SU-DHL-6 (cell line): Measurements from ENCODE around the gene SH3RF3.
"Not testable (repeated sequence)": the region's sequence is repeated elsewhere in the genome, so short reads cannot be mapped to it uniquely, and the experiment has no call there.

Experiments
- H2AFZ ChIP-seq: fragments of 200-600 bp; sonication (generic); 2 replicates; pipeline ENCODE4 v1.6.1; 2014; ENCODE audit warnings: low read depth, mild to moderate bottlenecking, moderate library complexity, mixed read lengths, antibody characterized with exemption, low read length; ENCODE audit not compliant: severe bottlenecking
- H3F3A ChIP-seq: fragments of 200-600 bp; shearing (Covaris generic); 2 replicates; pipeline ENCODE4 v1.6.0; 2016; ENCODE audit warnings: antibody characterized with exemption, mild to moderate bottlenecking; ENCODE audit not compliant: insufficient read depth
- H3K27ac ChIP-seq: fragments of 200-600 bp; sonication (generic); 2 replicates; pipeline ENCODE4 v1.5.1; 2016; ENCODE audit warnings: low read depth, mild to moderate bottlenecking, low read length, moderate library complexity, mixed read lengths
- H3K27me3 ChIP-seq: fragments of 200-600 bp; sonication (generic), shearing (Covaris generic); 2 replicates; pipeline ENCODE4 v1.6.0; 2014; ENCODE audit warnings: mild to moderate bottlenecking, low read length
- H3K36me3 ChIP-seq: fragments of 200-600 bp; sonication (generic); 2 replicates; pipeline ENCODE4 v1.6.1; 2014; ENCODE audit warnings: mild to moderate bottlenecking, low read length, mixed read lengths
- H3K4me2 ChIP-seq: fragments of 300-600, 200-600 bp; shearing (Covaris generic), sonication (generic); 2 replicates; pipeline ENCODE4 v1.6.0; 2014; ENCODE audit warnings: low read length, low read depth, mild to moderate bottlenecking; ENCODE audit not compliant: poor library complexity, severe bottlenecking
- H3K4me3 ChIP-seq: fragments of 200-600 bp; sonication (generic); 2 replicates; pipeline ENCODE4 v1.5.1; 2014; ENCODE audit warnings: antibody characterized with exemption, low read length, mild to moderate bottlenecking, mixed read lengths; ENCODE audit not compliant: insufficient read depth, poor library complexity, severe bottlenecking
- H3K79me2 ChIP-seq: fragments of 200-600 bp; sonication (generic); 2 replicates; pipeline ENCODE4 v1.6.1; 2014; ENCODE audit warnings: mild to moderate bottlenecking, low read length, moderate library complexity; ENCODE audit not compliant: insufficient read depth
- H3K9ac ChIP-seq: fragments of 200-600 bp; sonication (generic); 2 replicates; pipeline ENCODE4 v1.7.0; 2014; ENCODE audit warnings: mild to moderate bottlenecking, low read length
- H3K9me2 ChIP-seq: fragments of 200-600 bp; sonication (generic); replicated peaks from 2 replicates; pipeline ENCODE4 v1.6.1; 2014; ENCODE audit warnings: low read length; ENCODE audit not compliant: insufficient read depth
- H3K9me3 ChIP-seq: fragments of 200-600 bp; sonication (generic); 2 replicates; pipeline ENCODE4 v1.6.1; 2014; ENCODE audit warnings: low read length, mixed read lengths; ENCODE audit not compliant: insufficient read depth
- H4K20me1 ChIP-seq: fragments of 200-600 bp; sonication (generic); 2 replicates; pipeline ENCODE4 v1.6.1; 2014; ENCODE audit warnings: low read depth, mild to moderate bottlenecking, antibody characterized with exemption, low read length, moderate library complexity, mixed read lengths
- EZH2phosphoT487 ChIP-seq: fragments of 200-600 bp; sonication (generic), shearing (Covaris generic); conservative IDR thresholded peaks from 2 replicates; pipeline ENCODE4 v1.6.1; 2018; ENCODE audit warnings: mild to moderate bottlenecking, antibody characterized with exemption, low read length, moderate library complexity, mixed read lengths
- TF ChIP-seq, protein P1 (sequence below): fragments of 200-600 bp; sonication (generic); IDR thresholded peaks from one replicate; pipeline ENCODE4 v1.5.1; 2017; ENCODE audit warnings: antibody characterized with exemption, mild to moderate bottlenecking, low read length, moderate library complexity; ENCODE audit not compliant: insufficient read depth, poor library complexity, severe bottlenecking

Gene SH3RF3

DNA sequence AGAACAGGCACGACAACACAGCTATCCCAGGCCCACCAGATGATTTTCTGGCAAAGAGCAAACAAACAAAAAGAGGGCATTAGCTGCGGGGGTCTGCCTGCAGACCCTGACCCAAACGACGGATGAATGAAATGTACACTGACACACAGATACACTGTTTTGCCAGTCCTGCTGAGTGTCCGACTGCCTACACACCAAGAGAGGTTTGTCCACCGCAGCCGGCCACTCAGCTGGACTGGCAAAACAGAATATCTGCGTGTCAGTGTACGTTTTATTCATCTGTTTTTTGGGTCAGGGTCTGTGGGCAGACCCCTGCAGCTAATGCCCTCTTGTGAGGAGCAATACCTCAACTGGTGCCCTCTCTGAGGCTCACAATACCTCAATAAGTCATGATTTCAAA, 10.7 kb upstream of the SH3RF3 start:
- Histone ChIP-seq H3K4me3 (no peak overlapping the region), H3K27me3 (no peaks in the 10 kb centered on the region), H3K79me2 (no peaks in the 10 kb centered on the region), H3F3A (no peaks in the 10 kb centered on the region), H2AFZ (no peak overlapping the region), H3K4me2 (no peak overlapping the region), H3K36me3 (no peaks in the 10 kb centered on the region), H3K9ac (no peak overlapping the region), H3K9me2 (no peaks in the 10 kb centered on the region), H3K9me3 (no peaks in the 10 kb centered on the region), H3K27ac (no peak overlapping the region), H4K20me1 (no peaks in the 10 kb centered on the region)
- TF ChIP-seq, protein P1, sequence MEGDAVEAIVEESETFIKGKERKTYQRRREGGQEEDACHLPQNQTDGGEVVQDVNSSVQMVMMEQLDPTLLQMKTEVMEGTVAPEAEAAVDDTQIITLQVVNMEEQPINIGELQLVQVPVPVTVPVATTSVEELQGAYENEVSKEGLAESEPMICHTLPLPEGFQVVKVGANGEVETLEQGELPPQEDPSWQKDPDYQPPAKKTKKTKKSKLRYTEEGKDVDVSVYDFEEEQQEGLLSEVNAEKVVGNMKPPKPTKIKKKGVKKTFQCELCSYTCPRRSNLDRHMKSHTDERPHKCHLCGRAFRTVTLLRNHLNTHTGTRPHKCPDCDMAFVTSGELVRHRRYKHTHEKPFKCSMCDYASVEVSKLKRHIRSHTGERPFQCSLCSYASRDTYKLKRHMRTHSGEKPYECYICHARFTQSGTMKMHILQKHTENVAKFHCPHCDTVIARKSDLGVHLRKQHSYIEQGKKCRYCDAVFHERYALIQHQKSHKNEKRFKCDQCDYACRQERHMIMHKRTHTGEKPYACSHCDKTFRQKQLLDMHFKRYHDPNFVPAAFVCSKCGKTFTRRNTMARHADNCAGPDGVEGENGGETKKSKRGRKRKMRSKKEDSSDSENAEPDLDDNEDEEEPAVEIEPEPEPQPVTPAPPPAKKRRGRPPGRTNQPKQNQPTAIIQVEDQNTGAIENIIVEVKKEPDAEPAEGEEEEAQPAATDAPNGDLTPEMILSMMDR = no peak
- TF ChIP-seq EZH2phosphoT487 = no peak

DNA sequence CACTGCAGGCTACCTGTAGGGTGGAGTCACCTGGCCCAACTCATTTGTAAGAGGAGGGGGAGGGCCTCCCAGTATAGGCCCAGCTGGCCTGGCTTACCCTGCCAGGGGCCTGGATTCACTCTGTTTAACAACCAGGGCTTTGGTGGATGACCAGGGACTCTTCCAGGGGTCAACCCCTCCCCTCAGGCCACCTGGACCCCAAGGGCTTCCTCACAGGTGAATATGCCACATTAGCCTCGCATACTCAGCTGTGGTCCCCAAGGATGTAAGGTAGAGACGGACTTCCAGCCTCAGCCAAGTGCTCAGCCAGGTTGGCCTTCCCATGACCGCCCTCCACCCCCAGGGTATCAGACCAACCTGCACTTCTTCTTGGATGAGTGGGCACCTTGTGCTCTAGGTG, 8.8 kb upstream of the SH3RF3 start:
- no peaks in the 10 kb centered on the region for H3F3A ChIP-seq
- H3K27me3 ChIP-seq = no peaks in the 10 kb centered on the region
- H3K9me3 ChIP-seq = no peaks in the 10 kb centered on the region
- no peak overlapping the region for H3K9ac ChIP-seq
- no peaks in the 10 kb centered on the region for H3K9me2 ChIP-seq
- no peak overlapping the region for H2AFZ ChIP-seq
- no peak overlapping the region for H3K4me3 ChIP-seq
- H3K79me2 ChIP-seq = no peaks in the 10 kb centered on the region
- H3K4me2 ChIP-seq = no peak overlapping the region
- TF ChIP-seq, protein P1 = no peak
- TF ChIP-seq EZH2phosphoT487 = no peak
- no peaks in the 10 kb centered on the region for H3K36me3 ChIP-seq
- H3K27ac ChIP-seq = no peak overlapping the region
- H4K20me1 ChIP-seq = no peaks in the 10 kb centered on the region

DNA sequence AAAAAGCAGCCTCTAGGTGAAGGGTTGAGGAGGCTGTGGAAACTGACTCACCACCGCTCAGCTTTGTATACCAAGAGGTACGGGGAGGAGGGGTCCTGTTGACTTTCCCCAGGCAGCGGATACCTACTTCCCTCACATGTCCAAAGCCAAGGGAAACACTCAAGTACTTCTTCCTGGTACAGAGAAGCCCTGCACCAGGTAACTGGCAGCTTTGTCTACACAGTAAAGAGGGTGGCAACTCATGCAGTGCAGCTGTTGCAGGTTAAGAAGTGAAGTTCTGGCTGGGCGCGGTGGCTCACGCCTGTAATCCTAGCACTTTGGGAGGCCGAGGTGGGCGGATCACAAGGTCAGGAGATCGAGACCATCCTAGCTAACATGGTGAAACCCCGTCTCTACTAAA, 8.3 kb upstream of the SH3RF3 start:
- H3K27ac ChIP-seq, H4K20me1 ChIP-seq, H3F3A ChIP-seq, H3K9me2 ChIP-seq, H3K79me2 ChIP-seq, H3K4me2 ChIP-seq, H3K36me3 ChIP-seq, H2AFZ ChIP-seq, H3K27me3 ChIP-seq, H3K4me3 ChIP-seq, H3K9ac ChIP-seq, H3K9me3 ChIP-seq: not testable (repeated sequence)

DNA sequence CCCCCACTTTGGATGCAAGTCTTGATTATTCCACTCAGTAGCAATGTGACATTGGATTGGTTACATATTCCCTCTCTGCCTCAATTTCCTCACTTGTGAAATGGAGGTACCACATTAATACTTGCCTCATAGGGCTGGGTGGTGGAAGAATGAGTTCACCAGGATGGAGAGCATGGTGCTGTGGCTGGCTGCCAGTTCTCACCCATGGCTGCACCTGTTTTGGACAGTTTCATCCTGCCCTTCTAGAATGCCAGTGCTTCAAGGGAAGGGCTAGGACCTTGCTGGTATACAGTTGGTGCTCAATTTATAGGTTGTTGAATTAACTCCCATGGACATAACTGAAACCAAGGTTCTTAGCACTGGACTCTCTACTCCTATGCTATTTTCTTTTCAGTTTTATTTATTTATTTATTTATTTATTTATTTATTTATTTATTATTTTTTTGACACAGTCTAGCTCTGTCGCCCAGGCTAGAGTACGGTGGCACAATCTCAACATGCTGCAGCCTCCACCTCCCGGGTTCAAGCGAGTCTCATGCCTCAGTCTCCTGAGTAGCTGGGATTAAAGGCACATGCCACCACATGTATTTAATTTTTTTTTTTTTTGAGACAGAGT, 5.3 kb upstream of the SH3RF3 start:
- Histone ChIP-seq H3K9me2 (no peaks in the 10 kb centered on the region), H3K27me3 (no peaks in the 10 kb centered on the region), H2AFZ (no peak overlapping the region), H3K4me3 (no peak overlapping the region), H3K9me3 (no peaks in the 10 kb centered on the region), H3K79me2 (no peaks in the 10 kb centered on the region), H3K4me2 (no peak overlapping the region), H3F3A (no peaks in the 10 kb centered on the region), H3K9ac (no peak overlapping the region), H4K20me1 (no peaks in the 10 kb centered on the region), H3K27ac (no peak overlapping the region), H3K36me3 (no peaks in the 10 kb centered on the region)
- TF ChIP-seq, protein P1 = no peak
- TF ChIP-seq EZH2phosphoT487 = no peak
